GM12891 (cell line): ENCODE data around the gene GLIPR2.

Experiments
- PAX5 ChIP-seq: IDR thresholded peaks from 2 replicates; pipeline ENCODE4 v1.6.1; 2011; ENCODE audit warnings: low read length, moderate library complexity, mild to moderate bottlenecking; ENCODE audit not compliant: insufficient read depth, severe bottlenecking
- POLR2A ChIP-seq: IDR thresholded peaks from 2 replicates; pipeline ENCODE4 v1.6.1; 2011; ENCODE audit warnings: low read depth, low read length, control low read depth
- POLR2AphosphoS5 ChIP-seq: IDR thresholded peaks from 2 replicates; pipeline ENCODE4 v1.6.1; 2011; ENCODE audit warnings: low read depth, low read length, control low read depth
- POU2F2 ChIP-seq: IDR thresholded peaks from 2 replicates; pipeline ENCODE4 v1.6.1; 2011; ENCODE audit warnings: low read depth, mild to moderate bottlenecking, control low read depth, low read length, moderate library complexity
- SPI1 ChIP-seq: IDR thresholded peaks from 2 replicates; pipeline ENCODE4 v1.6.1; 2011; ENCODE audit warnings: low read depth, low read length, control low read depth
- TAF1 ChIP-seq: IDR thresholded peaks from 2 replicates; pipeline ENCODE4 v1.6.1; 2011; ENCODE audit warnings: low read depth, low read length, control low read depth

DNA sequence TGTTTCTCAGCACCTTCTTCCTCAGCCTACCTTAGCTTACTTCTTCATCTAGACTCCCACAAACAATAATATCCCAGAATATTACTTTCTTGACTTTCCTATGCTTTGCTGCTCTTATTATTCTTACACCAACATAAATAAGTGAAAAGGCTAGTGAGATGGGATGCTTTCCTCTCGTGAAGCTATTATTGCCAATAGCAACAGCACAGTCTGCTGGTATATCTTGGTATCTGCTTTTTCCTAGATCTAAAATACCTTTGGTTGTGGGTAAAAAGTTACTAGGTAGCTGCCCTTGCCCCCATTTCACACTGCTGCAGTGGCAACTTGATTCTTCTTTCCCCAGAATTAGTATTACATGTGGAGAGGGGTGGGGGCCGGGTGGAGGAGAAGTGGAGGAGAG is 26.1 kb upstream of the GLIPR2 start:
- no peak for TF ChIP-seq POLR2AphosphoS5
- no peak for TF ChIP-seq POLR2A
- TF ChIP-seq TAF1: no peak
- TF ChIP-seq PAX5: no peak
- TF ChIP-seq POU2F2: no peak
- TF ChIP-seq SPI1: no peak
